ENCODE results near the gene SMARCA5.

Gene SMARCA5

DNA sequence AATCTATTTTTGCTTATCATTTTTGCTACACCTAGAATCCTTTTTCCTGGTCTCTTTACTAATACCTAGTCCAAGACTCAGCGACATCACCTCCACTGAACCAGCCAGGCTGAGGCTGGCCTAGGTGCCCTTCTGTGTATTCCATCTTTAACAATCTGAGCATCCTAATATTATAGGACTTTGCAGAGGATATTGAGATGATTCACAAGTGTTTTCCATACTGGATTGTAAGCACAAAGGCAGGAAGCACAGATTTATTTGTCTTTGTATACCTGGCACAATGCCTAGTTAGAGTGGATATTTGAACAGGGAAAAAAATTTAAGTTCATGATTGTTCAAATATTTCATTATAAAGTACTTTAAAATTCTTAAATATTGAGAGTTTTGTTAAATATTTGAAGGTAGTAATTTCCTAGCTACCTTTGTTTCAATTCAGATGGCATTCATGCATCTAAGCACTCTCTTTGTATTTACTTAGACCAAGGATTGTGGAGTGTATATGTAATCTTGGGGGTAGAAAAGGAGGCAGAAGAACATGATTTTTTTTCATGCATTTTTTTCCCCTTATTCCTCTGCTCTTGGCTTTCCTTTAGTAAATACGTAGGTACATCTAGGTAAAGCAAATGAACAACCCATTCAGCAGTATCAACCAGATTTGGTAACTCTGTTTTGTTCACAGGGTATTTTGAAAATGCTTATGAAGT lies 18.4 kb downstream of the SMARCA5 start:
- no peak for DNase-seq (ENCODE audit: low read depth)

DNA sequence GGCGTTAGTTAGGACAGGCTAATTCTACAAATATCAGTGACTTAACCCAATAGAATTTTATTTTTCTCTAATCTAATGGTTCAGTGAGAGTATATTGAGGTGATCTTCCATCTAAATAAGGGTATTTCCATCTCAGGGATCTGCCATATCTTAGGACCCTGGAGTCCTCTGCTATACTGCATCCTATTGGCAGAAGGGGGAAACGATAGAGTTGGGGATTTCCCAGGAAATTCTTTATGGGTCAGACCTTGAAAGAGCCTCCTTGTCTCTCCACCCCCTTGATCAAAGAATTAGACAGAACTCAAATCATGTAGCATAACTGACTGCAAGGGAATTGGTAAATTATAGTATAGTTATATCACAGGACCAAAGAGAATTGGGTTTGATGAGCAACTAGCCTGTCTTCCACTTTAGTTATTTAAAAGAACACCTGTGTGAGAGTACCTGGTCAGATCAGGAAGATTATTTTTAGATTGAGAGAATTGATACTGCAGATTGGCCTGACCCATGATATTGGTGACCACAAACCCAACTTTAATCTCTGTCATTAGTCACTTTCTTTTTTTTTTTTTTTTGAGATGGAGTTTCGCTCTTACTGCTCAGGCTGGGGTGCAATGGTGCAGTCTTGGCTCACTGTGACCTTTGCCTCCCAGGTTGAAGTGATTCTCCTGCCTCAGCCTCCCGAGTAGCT lies 25.6 kb downstream of the SMARCA5 start:
- DNase-seq (ENCODE audit: low read depth) = no peak

DNA sequence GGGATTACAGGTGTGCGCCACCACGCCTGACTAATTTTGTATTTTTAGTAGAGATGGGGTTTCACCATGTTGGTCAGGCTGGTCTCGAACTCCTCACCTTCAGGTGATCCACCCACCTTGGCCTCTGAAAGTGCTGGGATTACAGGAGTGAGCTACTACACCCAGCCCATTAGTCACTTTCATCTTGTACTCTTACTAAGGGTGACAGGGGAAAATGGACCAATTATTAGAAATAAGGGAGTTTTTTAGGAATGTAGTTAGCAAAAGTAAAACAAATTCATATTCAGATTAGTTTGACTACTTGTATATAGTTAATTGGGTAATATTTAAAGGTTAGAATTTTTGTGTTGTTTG lies 26.1 kb downstream of the SMARCA5 start:
- DNase-seq (ENCODE audit: low read depth) = no peak

DNA sequence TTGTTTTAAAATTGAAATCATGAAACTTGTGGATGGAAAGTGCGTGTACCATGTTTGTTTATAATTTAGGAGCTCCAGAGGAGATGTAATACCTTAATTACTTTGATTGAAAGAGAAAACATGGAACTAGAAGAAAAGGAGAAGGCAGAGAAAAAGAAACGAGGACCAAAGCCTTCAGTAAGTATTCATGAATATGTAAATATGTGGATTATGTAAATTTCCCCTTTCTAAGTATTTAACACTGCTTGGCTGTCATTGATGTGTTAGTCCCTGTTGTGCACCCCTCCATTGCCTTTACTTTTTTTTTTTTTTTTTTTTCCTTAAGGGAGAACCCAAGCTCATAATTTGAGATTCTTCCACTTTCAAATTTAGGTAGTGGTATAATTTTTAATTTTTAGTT lies 36.4 kb downstream of the SMARCA5 start:
- DNase-seq (ENCODE audit: low read depth) = no peak

DNA sequence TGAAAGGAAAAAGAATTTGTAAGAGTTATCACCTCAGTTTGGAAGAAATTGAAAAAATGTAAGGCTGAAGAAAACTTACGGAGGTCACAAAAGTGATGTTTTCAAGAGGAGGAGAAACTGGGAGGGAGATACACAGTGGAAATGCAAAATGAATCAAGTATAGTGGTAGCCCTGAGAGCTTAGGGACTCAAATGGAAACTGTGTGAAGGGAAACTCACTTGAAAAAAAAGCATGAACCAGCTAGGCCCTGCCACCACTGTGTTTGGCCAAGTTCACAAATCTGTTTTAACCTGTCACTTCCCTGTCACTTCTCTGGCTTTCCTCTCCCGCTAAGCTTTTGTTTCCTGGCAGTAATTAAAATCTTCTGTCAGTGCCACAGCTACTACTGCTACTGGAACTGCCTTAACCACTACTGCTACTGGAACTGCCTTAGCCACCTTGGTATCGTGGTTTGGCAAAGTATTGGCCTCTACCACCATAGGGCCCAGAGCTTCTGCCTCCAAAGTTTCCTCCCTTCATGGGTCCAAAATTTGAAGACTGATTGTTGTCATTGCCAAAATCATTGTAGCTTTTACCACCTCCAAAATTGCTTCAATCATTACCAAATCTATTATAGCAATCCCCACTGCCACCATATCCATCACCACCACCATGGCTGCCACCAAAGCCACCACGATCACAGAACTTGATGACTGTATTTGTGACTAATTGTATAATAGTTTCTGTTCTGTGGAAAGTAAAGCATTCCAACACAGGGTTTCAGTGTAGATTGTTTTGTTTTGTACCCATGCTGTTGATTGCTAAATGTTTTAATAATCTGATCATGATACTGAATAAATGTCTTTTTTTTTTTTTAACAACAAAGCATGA lies 41.5 kb downstream of the SMARCA5 start:
- DNase-seq (ENCODE audit: low read depth) = no peak

DNA sequence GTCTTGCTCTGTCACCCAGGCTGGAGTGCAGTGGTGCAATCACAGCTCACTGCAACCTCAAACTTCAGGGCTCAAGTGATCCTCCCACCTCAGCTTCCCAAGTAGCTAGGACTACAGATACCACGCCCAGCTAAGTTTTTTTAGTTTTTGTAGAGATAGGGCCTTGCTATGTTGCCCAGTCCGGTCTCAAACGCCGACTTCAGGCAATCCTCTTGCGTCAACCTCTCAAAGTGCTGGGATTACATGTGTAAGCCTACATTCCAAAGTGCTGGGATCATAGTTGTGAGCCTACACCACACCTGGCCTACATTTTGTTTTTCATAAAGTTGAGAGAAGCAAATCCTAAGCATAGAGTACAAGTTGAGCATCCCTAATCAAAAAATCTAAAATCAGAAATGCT lies 42.2 kb downstream of the SMARCA5 start:
- DNase-seq (ENCODE audit: low read depth) = no peak

DNA sequence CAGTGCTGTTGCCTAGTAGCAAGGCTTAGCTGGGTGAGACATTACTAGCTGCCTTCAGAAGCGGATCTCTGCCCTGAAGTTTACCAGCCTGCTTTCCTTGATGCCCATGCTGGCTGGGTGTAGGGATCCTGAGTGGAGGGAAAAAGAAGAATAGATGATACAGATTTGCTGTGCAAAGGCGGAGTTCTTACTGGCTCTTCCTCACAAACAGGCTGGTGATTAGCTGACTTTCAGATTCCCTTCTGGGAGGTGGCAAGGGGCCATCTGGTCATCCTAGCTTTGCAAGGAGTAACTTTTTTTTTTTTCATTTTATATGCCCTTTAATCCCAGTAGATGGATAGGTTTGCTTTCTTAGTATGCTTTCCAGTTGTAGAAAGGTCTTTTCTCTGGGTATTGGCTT lies 44.8 kb downstream of the SMARCA5 start:
- DNase-seq (ENCODE audit: low read depth) = no peak

DNA sequence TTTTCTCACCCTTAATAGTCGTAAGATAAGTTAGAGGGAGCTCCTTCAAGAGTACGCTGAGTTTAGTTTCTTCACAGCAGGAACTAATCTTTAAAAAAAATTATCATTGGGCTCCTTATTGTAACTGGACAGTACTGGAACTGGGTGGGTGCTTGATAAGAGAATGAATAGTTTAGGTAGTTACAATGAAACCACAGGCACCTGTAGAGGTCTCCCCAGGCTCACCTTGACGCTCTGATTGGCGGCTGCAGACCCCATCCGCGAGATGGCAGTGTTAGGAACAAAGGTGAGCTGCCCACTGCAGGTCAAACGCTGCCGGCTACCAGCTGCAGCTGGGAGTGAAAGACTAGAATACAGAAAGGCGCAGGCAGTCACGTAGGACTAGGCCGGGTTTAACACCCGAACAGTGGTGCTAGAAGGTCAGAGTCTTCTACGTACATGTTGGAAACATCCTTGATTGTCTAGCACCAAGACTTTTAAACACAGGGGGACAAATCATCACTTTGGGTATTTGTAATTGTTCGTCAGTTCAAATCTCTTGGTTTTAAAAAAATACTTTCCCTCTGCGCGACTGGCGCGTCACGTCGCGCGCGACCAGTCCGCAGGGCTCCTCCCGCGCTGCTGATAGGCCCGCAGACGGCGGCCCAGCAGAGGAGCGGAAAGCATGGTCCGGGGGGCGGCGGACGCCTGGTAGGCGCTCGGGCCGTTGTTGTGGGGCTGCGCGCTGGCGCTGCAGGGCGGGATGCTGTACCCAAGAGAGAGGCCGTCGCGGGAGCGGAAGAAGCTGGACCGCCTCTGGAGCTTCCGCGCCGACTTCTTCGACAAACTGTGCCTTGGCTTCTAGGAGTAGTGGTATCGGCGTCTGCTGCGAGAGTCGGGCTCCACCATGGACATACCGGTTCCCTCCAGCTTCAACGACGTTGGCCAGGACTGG lies 45.6 kb downstream of the SMARCA5 start:
- no peak for DNase-seq (ENCODE audit: low read depth)

DNA sequence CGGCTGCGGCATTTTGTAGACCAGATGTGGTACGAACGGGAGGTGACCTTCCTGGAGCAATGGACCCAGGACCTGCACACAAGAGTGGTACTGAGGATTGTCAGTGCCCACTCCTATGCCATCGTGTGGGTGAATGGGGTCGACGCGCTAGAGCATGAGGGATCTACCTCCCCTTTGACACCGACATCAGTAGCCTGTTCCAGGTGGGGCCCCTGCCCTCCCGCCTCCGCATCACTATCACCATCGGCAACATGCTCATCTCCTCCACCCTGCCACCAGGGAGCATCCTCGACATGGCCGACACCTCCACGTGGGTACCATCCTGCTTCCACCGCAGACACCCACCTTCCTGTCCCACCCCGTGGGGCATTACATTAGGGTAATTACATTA lies 46.2 kb downstream of the SMARCA5 start:
- DNase-seq (ENCODE audit: low read depth) = no peak

DNA sequence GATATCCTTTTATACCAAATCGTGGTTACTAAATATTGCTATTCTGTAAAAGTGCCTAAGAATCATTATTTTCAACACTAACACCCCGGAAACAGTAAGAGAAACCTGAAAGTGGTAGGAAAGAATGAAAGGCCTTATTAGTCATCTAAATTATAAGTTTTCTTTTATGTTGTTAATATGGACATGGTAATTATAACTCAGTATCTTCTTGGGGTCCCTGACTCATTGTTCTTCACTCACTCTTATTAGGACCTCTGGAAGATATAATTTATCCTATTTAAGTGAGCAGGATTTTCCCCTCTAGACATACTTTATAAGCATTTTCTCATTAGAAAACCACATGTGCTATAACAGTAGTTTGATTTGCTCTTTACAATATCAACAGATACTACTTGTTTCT lies 51.0 kb downstream of the SMARCA5 start:
- no peak for DNase-seq (ENCODE audit: low read depth)

DNA sequence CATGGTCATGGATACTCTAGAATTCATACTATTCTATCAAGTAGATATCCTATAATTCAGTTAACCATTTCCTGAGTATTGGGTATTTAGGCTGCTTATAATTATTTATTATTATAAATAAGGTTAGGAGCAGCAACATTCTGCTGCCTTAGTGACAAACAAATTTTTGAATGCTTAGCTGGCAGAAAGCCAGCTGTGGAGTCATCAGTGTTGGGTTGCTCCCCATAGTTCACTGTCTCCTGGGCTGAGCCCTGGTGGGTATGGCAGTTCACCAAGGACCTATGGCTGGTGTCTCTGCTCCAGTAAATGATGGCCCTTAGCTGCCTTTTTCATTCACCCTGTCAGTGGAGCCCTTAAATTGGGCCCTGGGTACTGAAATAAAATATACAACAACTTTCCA lies 61.8 kb downstream of the SMARCA5 start:
- DNase-seq (ENCODE audit: low read depth) = no peak

DNA sequence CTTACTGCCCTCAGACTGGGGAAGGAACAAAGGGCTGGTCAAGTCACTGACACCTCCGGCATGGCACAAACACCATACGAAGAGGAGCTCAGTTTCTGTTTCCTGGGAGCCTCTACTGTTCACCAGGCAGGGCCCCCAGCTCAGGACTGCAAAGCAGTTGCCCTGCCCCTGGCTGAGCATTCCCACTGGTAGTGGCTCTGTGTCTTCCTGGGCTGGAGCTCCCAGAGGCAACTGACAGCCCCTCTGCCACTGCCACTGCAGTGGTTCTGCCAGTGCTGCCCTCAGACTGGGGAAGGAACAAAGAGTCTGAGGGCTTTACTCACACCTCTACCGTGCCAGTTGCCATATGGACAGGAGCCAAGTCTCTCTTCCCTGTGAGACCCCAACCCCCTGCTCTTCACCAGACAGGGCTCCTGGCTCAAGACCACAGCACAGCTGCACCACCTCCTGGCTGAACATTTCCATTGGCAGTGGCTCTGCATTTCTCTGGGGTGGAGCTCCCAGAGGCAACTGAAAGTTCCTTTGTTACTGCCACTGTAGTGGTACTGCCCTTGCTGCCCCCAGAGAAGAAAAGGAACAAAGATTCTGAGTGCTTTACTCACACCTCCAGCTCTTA lies 67.9 kb downstream of the SMARCA5 start:
- no peak for DNase-seq (ENCODE audit: low read depth)

DNA sequence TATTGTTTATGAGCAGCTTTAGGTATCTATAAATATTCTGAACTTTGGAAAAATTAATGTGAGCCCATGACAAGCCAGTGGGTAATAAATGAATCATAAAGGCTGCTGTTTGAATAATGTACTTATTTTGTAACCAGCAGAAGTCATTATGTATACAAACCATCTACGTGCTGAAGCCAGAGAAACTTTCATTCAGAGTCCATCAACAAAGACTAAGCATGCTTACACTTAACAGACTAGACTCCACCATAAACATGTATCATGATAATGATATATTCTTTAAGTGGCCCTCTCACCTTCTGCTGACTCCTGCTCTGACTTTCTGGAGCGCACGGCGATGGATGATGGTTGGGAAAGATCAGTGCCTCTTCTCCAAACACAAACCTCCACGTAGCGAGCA lies 72.0 kb downstream of the SMARCA5 start:
- DNase-seq (ENCODE audit: low read depth) = no peak

DNA sequence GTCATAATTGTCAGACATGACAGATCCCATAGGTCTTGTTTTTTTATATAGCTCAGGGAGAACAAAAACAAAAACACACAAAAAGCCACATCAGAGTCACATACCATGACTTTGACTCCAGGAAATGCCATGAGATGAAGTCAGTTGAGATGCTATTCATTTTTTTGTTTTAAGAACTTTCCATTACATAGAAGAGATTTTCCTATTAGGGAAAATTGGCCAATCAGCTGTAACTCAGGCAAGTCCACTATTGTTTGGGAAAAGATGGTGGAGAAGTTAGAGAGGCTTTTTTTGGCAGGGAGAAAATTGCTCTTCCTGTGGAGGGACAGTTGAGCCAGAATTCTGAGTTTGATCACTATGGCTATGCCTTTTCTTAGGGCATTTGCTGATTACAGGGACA lies 72.6 kb downstream of the SMARCA5 start:
- DNase-seq (ENCODE audit: low read depth) = peak; percentile 16

DNA sequence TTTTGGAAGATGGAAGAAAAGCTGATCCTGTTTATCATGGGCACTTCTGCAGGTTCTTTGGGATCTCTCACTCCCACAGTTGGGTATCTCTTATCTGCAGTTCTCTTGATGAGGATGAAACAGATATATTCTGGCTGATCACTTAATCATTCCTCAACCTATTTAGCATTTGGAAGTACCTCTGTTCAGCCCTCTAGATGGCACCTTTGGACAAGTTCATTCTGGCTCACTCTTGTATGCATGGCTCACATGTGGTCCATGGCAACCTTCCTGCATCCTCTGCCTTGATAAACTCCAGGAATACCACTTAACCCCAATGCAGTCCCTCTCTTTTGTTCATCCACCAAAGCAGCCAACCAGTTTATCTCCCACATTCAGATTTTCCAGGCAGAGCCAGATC lies 74.2 kb downstream of the SMARCA5 start:
- no peak for DNase-seq (ENCODE audit: low read depth)

DNA sequence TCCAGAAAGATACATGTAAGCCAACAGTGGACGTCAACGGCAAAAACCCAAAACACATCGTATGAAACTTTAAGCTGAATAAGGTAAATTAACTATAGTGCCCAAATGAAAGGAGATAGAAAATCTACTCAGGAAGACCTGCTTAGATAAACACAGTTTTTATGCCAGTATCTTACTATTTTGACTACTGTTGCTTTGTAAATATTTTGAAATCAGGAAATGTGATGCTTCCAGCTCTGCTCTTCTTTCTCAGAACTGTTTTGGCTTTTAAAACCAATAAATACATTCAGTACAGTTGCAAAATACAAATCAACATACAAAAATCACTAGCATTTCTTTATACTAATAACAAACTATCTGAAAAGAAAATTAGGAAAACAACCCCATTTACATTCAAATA lies 83.8 kb downstream of the SMARCA5 start:
- DNase-seq (ENCODE audit: low read depth) = no peak

DNA sequence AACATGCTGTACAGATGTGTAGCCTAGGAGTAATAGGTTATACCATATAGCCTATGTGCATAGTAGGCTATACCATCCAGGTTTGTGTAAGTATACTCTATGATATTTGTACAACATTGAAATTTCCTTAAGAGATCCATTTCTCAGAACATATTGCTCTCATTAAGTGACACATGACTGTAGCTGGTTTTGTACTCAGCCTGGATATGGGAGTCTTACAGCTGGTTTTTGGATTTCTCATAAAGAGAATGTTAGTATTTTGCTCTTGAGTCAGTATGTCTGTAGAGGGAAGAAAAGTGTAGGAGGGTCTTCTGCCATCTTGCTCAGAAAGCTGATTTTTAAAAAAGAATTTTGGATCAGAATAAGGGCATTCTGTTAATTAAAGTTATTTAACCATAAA lies 85.3 kb downstream of the SMARCA5 start:
- no peak for DNase-seq (ENCODE audit: low read depth)

DNA sequence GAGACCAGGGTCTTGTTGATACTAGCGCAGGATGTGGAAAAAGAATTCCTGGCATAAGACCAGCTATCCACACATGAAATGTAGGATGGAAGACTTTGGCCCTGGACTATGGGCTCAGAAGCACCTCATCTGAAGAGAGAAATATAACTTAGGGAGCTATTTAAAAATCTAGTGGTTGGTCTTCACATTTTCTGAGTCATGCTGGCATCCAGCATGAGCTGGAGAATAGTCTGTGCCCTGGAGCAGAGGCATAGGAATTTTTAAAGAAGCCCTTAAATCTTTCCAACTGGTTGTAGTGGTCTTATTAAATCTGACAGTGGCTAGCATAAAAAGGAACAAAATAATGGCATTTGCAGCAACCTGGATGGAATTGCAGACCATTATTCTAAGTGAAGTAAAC lies 86.3 kb downstream of the SMARCA5 start:
- no peak for DNase-seq (ENCODE audit: low read depth)

DNA sequence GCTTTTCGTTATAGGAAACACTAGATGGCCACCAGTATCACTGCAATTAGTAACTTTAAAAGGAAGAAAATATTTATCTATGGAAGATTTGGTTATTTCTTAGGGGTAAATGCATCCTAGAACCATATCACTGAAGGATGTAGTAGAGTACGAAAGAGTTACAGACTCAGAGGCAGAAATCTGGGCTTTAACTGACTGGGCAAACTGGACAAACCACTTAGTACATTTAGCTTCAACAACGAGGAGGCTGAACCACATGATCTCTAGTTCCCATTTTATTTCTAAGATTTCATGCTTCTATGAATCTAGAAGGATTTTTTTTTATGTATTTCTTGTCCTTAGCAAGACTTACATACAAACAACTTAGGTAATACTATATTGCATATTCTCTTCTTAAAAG lies 93.0 kb downstream of the SMARCA5 start:
- DNase-seq (ENCODE audit: low read depth) = no peak

Measured in HS-5 (cell line).